Measurements from ENCODE around the gene ZNF608.

DNA sequence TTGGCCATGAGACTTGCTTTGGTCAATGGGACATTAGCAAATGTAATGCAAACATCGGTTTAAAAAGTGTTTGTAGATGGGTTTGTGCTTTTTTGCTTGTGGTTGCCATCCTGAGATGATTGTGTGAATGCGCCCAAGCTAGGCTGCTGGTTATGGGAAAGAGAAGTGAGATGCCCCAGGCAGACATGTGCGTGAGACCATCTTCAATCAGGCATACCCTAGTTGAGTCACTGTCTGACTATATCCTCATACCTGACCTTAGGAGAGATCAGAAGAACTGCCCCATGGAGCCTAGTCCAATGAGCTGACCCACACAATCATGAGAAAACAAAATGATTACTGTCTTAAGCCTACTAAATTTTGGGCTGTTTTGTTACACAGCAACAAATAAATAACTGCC is 36.8 kb upstream of the ZNF608 start:
- TF ChIP-seq CTCF (IDR thresholded peaks at IDR 0.05) (no peak), POLR2A (IDR thresholded peaks at IDR 0.05) (no peak)

All from testis (tissue), 2 donors.